Activated CD8-positive, alpha-beta memory T cell treated with anti-CD3 and anti-CD28 coated beads for 1 hour (primary cell): ENCODE data around the gene NDUFAF8.
A peak's percentile ranks its signal among the peaks of the same experiment; 100 is the strongest.

Experiments
- DNase-seq, 2 donors: peaks; one replicate each; pipeline ENCODE4 v3.0.0-alpha.2; 2020; ENCODE audit warnings: low read depth in 1 of 2; ENCODE audit errors: extremely low read depth in 1 of 2

The NDUFAF8 gene

GRCh38 chr17:81267390-81268067, 28.4 kb downstream of the NDUFAF8 start:
- no peak for DNase-seq

- no peak for DNase-seq
Measured at GRCh38 chr17:81270279-81270678, 31.2 kb downstream of the NDUFAF8 start.

DNA sequence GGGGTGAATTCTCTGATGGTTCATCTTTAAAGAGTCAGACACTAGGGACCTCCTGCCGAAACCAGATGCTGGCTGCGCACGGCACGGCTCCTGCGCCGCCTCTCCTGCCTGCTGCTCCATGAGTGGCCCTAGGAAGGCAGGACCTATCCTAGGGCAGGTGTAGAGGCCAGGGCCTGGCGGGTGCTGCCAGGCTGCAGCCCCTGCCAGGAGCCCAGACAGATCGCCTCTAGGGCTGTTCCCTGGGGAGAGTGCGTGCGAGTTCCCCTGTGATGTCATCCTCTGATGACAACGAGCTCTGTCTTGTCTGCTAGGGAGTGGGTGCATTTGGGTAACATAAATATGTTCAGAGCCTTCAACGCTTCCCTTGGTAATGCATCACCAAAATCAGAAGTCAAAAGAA, 32.1 kb downstream of the NDUFAF8 start:
- no peak for DNase-seq

GRCh38 chr17:81272616-81273015, 33.5 kb downstream of the NDUFAF8 start:
- no peak for DNase-seq

- no peak for DNase-seq
Measured at GRCh38 chr17:81273698-81274470, 34.8 kb downstream of the NDUFAF8 start.

DNA sequence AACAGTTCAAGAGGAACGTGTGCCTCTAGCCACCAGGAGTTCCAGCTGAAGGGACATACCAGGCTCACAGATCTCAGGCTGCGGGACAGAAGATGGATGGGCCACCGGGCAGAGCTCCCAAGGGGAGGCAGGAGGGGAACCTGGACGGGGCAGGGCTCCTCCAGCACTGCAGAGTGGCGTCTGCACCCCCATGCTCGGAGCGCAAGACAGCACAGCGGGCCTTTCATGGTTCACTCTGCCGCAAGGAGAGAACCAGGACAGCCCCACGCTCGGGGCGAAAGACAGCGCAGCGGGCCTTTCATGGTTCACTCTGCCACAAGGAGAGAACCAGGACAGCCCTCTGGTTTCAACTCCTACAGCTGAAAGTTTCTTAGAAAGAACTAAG, 35.3 kb downstream of the NDUFAF8 start:
- DNase-seq = no peak

- no peak for DNase-seq
Measured at GRCh38 chr17:81276781-81277180, 37.7 kb downstream of the NDUFAF8 start.

- DNase-seq = no peak
Measured at GRCh38 chr17:81277421-81277820, 38.3 kb downstream of the NDUFAF8 start.

DNA sequence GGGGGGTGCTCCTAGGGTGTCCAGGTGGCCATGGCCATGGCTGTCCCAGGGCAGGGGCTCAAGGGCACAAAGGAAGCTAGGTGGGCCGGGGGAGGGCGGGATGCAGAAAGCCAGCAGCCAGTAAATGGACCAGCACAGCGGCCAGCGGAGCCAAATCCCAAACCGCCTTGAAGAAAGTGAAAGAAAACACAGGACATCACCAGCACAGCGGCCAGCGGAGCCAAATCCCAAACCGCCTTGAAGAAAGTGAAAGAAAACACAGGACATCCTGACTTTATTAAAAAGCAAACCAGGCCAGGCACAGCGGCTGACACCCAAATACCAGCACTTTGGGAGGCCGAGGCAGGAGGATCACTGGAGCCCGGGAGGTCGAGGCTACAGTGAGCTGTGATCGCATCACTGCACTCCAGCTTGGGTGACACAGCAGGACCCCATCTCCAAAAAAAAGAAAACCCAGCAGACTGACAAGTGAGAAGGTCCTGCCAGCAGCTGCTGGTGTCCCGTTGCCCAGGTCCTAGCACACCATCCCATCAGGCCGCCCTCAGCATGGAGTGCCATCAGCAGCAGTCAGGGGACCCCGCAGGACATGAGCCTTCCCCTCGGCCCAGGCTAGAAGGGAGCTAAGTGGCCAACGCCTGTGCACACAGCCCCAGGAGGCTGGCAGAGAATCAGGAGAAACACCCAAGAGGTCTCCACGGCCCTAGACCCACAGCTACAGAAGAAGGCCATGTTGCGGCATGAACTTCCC, 39.0 kb downstream of the NDUFAF8 start:
- no peak for DNase-seq

- no peak for DNase-seq
Measured at GRCh38 chr17:81278831-81279230, 39.7 kb downstream of the NDUFAF8 start.

DNA sequence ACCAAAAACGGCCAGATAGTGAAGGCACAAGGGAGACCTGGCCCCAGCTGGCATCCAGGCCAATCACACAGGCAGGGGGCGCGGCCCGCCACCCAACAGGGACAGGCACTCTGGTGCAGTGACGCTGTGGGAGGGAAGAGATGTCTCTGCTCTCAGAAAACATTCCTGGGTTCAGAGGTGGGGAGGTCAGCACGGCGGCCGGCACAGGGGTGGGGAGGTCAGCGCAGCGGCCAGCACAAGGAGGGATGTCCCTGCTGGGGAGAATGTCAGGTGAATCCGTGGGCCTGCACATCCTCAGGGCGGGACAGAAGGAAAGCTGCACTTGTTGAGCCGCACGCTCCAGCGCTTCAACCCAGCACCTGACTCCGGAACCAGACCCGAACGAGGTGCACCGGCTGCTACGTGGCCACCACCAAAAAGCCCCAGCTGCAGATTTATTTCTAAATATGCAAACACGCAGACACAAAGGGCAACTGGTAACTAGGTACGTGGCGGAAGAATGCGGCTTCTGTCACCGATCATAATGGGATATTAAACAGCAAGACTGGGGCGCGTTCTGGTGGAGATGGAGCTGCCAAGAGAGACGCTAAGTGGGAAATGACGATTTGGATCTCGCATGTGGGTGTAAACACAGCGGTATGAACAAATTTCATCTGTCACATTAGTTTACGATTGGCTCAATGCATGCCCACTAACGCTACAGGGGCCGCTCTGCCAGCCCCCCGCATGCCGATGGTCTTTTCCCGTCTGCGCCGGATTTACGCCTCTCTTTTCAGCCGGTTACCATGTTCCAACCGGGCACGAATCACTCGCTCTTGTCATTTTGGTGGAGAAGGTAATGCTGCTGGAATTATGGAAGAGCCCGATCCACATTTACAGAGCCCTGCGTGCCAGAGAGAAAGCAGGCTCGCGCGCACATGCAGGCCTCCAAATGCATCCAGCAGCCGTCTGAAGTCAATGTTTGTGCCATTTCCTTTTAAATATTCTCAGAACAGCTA, 40.5 kb downstream of the NDUFAF8 start:
- DNase-seq = no peak

GRCh38 chr17:81280571-81280970, 41.5 kb downstream of the NDUFAF8 start:
- DNase-seq = no peak

- DNase-seq = no peak
Measured at GRCh38 chr17:81282141-81282540, 43.0 kb downstream of the NDUFAF8 start.

DNA sequence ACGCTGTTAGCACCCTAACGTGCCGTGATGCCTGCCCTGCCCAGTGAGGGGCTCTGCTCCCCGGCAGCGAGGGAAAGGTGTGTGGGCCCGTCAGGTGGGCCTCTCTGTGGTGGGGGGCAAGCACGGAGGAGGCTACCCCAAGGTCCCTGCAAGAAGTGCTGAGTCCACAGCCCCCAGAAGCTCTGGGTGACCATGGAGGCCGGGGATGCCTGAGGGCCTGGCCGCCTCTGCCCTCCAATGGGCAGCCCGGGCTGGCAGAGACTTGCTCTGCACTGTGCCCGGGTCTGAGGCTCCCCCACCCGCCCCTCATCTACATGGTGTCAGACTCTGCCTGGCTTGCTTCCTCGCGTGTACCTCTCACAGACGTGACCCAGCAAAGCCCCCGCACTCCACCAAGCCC, 43.8 kb downstream of the NDUFAF8 start:
- DNase-seq = no peak

GRCh38 chr17:81285179-81285878, 46.2 kb downstream of the NDUFAF8 start:
- DNase-seq = peak; percentile 6 to 25

GRCh38 chr17:81285894-81286293, 46.8 kb downstream of the NDUFAF8 start:
- DNase-seq = no peak

GRCh38 chr17:81286491-81287145, 47.5 kb downstream of the NDUFAF8 start:
- no peak for DNase-seq

DNA sequence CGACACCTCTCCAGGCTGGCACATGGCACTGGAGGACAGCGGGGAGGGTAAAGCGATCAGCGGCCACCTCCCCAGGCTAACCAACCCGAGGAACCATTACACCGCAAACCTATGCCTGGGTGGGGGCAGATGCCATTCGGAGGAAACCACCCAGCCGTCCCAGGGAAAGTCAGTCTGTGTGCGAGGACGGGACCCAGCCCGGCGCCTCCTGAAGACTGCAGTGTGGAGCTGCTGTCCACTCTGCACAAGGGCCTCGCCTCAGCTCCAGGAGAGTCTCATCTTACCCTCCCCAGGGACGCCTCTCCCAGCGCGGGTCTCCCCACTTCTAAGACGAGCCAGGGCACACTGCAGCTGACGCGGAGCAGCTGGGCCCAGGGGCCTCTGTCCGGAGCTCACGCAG, 48.0 kb downstream of the NDUFAF8 start:
- no peak for DNase-seq

DNA sequence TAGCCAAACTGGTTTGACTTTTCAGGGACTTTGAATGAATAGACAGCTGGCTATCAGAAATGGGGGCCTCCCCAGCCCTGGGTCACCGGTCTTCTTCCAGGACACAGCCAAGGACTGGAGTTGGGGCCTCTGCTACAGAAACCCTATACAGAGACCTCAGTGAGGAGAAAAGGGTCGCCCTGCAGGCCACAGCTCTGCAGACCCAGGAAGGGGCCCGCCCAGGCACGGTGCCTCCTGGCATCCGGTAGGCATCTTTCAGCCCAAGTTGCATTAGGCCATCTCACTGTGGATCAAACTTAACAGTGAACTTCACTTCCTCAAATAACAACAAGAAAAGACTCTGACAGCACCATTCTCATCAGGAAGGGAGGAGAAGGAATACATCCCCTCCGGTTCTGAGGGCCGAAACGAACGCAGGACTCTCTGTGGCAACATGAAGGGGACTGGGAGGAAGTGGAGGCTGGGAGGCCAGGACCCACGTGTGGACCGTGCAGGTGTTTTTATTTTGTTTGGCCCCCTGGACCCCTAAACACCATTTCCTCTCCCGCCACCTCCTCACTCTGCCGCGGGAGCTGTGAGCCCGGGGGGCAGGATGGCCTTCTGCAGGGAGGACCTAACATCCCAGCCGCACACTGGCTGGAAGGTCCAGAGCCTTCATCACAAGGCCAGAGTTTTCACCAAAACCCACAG, 48.8 kb downstream of the NDUFAF8 start:
- DNase-seq = no peak
